HEK293 (cell line): ENCODE results near the gene B3GLCT.

Source experiments
- GLIS2 ChIP-seq: fragments of 450-650 bp; formaldehyde crosslinking; IDR thresholded peaks from 2 replicates; pipeline ENCODE4 v1.5.1; 2016; ENCODE audit warnings: missing biosample characterization, missing genetic modification characterization
- KLF9 ChIP-seq: fragments of 450-650 bp; formaldehyde crosslinking; IDR thresholded peaks from 2 replicates; pipeline ENCODE4 v1.5.1; 2016; ENCODE audit warnings: missing biosample characterization, missing genetic modification characterization, low read depth
- ZBTB1 ChIP-seq: fragments of 450-650 bp; formaldehyde crosslinking; IDR thresholded peaks from 2 replicates; pipeline ENCODE4 v1.5.1; 2016; ENCODE audit warnings: missing biosample characterization, missing genetic modification characterization
- ZBTB48 ChIP-seq: fragments of 450-650 bp; formaldehyde crosslinking; IDR thresholded peaks from 2 replicates; pipeline ENCODE4 v1.5.1; 2016; ENCODE audit warnings: missing biosample characterization, missing genetic modification characterization
- ZEB2 ChIP-seq: fragments of 450-650 bp; formaldehyde crosslinking; IDR thresholded peaks from 2 replicates; pipeline ENCODE4 v1.5.1; 2016; ENCODE audit warnings: missing biosample characterization, missing genetic modification characterization
- ZFP37 ChIP-seq: fragments of 450-650 bp; formaldehyde crosslinking; IDR thresholded peaks from 2 replicates; pipeline ENCODE4 v1.5.1; 2016; ENCODE audit warnings: missing biosample characterization, missing genetic modification characterization
- ZNF202 ChIP-seq: fragments of 450-650 bp; formaldehyde crosslinking; IDR thresholded peaks from 2 replicates; pipeline ENCODE4 v1.5.1; 2016; ENCODE audit warnings: missing biosample characterization, missing genetic modification characterization, borderline replicate concordance
- ZNF23 ChIP-seq: fragments of 450-650 bp; formaldehyde crosslinking; IDR thresholded peaks from 2 replicates; pipeline ENCODE4 v1.5.1; 2016; ENCODE audit warnings: missing biosample characterization, missing genetic modification characterization, borderline replicate concordance
- ZNF404 ChIP-seq: fragments of 450-650 bp; formaldehyde crosslinking; IDR thresholded peaks from 2 replicates; pipeline ENCODE4 v1.5.1; 2017; ENCODE audit warnings: missing biosample characterization, missing genetic modification characterization
- ZNF416 ChIP-seq: fragments of 450-650 bp; formaldehyde crosslinking; IDR thresholded peaks from 2 replicates; pipeline ENCODE4 v1.5.1; 2016; ENCODE audit warnings: missing biosample characterization, missing genetic modification characterization
- ZNF48 ChIP-seq: fragments of 450-650 bp; formaldehyde crosslinking; IDR thresholded peaks from 2 replicates; pipeline ENCODE4 v1.5.1; 2016; ENCODE audit warnings: missing biosample characterization, missing genetic modification characterization
- ZNF510 ChIP-seq: fragments of 450-650 bp; formaldehyde crosslinking; IDR thresholded peaks from 2 replicates; pipeline ENCODE4 v1.5.1; 2018; ENCODE audit warnings: mild to moderate bottlenecking, missing genetic modification characterization, missing biosample characterization; ENCODE audit not compliant: insufficient replicate concordance
- ZNF521 ChIP-seq: fragments of 450-650 bp; formaldehyde crosslinking; IDR thresholded peaks from 2 replicates; pipeline ENCODE4 v1.5.1; 2017; ENCODE audit warnings: missing biosample characterization, mild to moderate bottlenecking, missing genetic modification characterization
- ZNF585B ChIP-seq: fragments of 450-650 bp; formaldehyde crosslinking; IDR thresholded peaks from 2 replicates; pipeline ENCODE4 v1.5.1; 2016; ENCODE audit warnings: missing biosample characterization, missing genetic modification characterization
- ZNF654 ChIP-seq: fragments of 450-650 bp; formaldehyde crosslinking; IDR thresholded peaks from 2 replicates; pipeline ENCODE4 v1.5.1; 2016; ENCODE audit warnings: low read depth, missing biosample characterization, missing genetic modification characterization
- ZNF658 ChIP-seq: fragments of 450-650 bp; formaldehyde crosslinking; IDR thresholded peaks from 2 replicates; pipeline ENCODE4; 2016; ENCODE audit warnings: missing biosample characterization, missing genetic modification characterization
- ZNF768 ChIP-seq: fragments of 450-650 bp; formaldehyde crosslinking; IDR thresholded peaks from 2 replicates; pipeline ENCODE4 v1.5.1; 2018; ENCODE audit warnings: missing biosample characterization, mild to moderate bottlenecking, missing genetic modification characterization
- ZNF843 ChIP-seq: fragments of 450-650 bp; formaldehyde crosslinking; IDR thresholded peaks from 2 replicates; pipeline ENCODE4 v1.5.1; 2016; ENCODE audit warnings: missing biosample characterization, missing genetic modification characterization
- ZSCAN16 ChIP-seq: fragments of 450-650 bp; formaldehyde crosslinking; IDR thresholded peaks from 2 replicates; pipeline ENCODE4 v1.5.1; 2016; ENCODE audit warnings: missing biosample characterization, missing genetic modification characterization
- TF ChIP-seq, protein P1 (sequence below): fragments of 450-650 bp; formaldehyde crosslinking; IDR thresholded peaks from 2 replicates; pipeline ENCODE4 v1.5.1; 2016; ENCODE audit warnings: missing biosample characterization, missing genetic modification characterization
- TF ChIP-seq, protein P2 (sequence below): fragments of 450-650 bp; formaldehyde crosslinking; IDR thresholded peaks from 2 replicates; pipeline ENCODE4 v1.5.1; 2016; ENCODE audit warnings: missing biosample characterization, missing genetic modification characterization
- TF ChIP-seq, protein P3 (sequence below): fragments of 450-650 bp; formaldehyde crosslinking; IDR thresholded peaks from 2 replicates; pipeline ENCODE4 v1.5.1; 2016; ENCODE audit warnings: missing biosample characterization, missing genetic modification characterization
- TF ChIP-seq, protein P4 (sequence below): fragments of 450-650 bp; formaldehyde crosslinking; IDR thresholded peaks from 2 replicates; pipeline ENCODE4 v1.5.1; 2016; ENCODE audit warnings: missing biosample characterization, missing genetic modification characterization, borderline replicate concordance
- TF ChIP-seq, protein P5 (sequence below): fragments of 450-650 bp; formaldehyde crosslinking; IDR thresholded peaks from 2 replicates; pipeline ENCODE4 v1.5.1; 2017; ENCODE audit warnings: missing biosample characterization, mild to moderate bottlenecking, missing genetic modification characterization, moderate library complexity

The B3GLCT gene

DNA sequence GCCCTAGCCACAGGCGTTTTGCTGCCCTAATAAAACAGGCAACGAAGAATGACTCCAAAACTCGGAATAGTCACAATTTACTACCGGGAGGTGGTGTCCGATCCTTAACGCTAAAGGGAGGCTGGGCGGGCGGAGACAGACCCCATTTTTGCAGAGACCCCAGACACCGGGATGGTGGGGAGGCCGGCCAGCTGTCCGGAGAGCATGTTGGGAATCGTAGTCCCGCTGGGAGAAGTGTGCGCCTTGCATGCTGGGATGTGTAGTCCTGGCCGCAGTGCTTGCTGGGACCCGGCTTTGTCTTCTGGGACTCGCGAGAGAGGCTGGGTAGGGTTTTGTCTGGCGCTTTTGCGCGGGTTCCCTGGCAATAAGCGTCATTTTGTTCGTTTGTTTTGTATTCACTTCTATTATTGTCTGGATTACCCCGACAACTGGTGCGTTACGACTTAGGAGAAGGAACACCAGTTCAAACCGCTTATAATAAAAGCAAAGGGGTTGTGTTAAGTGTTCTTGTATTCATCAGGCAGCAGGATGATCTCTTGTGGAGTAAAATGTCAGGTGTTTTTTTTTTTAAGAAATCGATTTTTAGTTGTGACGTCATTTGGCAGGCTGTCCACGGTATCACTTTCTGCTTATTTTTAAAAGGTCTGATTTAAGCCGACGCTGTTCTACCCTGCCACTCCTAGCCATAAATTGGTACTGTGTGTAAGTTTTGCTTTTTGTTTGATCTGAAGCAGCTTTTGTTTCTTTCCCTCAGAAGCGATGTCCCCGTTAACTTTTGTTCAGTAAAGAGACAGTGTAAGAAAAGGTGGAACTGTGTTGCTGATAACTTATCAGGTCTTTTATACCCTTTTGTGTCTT, 37.4 kb upstream of the B3GLCT start (continued):
- no peak for TF ChIP-seq ZNF404
- peak; percentile 64 for TF ChIP-seq ZBTB48 (tag by site-specific recombination)
- no peak for TF ChIP-seq ZNF48 (tag by site-specific recombination)
- TF ChIP-seq ZSCAN16 (tag by site-specific recombination), result no peak
- TF ChIP-seq ZNF23 (tag by site-specific recombination), result no peak
- TF ChIP-seq, protein P1, sequence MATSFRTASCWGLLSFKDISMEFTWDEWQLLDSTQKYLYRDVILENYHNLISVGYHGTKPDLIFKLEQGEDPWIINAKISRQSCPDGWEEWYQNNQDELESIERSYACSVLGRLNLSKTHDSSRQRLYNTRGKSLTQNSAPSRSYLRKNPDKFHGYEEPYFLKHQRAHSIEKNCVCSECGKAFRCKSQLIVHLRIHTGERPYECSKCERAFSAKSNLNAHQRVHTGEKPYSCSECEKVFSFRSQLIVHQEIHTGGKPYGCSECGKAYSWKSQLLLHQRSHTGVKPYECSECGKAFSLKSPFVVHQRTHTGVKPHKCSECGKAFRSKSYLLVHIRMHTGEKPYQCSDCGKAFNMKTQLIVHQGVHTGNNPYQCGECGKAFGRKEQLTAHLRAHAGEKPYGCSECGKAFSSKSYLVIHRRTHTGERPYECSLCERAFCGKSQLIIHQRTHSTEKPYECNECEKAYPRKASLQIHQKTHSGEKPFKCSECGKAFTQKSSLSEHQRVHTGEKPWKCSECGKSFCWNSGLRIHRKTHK (tag by site-specific recombination), result no peak
- TF ChIP-seq ZBTB1, result no peak
- TF ChIP-seq, protein P2, sequence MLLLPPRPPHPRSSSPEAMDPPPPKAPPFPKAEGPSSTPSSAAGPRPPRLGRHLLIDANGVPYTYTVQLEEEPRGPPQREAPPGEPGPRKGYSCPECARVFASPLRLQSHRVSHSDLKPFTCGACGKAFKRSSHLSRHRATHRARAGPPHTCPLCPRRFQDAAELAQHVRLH (tag by site-specific recombination), result peak; percentile 68; the same call in 1 of the 2 replicates
- TF ChIP-seq, protein P3, sequence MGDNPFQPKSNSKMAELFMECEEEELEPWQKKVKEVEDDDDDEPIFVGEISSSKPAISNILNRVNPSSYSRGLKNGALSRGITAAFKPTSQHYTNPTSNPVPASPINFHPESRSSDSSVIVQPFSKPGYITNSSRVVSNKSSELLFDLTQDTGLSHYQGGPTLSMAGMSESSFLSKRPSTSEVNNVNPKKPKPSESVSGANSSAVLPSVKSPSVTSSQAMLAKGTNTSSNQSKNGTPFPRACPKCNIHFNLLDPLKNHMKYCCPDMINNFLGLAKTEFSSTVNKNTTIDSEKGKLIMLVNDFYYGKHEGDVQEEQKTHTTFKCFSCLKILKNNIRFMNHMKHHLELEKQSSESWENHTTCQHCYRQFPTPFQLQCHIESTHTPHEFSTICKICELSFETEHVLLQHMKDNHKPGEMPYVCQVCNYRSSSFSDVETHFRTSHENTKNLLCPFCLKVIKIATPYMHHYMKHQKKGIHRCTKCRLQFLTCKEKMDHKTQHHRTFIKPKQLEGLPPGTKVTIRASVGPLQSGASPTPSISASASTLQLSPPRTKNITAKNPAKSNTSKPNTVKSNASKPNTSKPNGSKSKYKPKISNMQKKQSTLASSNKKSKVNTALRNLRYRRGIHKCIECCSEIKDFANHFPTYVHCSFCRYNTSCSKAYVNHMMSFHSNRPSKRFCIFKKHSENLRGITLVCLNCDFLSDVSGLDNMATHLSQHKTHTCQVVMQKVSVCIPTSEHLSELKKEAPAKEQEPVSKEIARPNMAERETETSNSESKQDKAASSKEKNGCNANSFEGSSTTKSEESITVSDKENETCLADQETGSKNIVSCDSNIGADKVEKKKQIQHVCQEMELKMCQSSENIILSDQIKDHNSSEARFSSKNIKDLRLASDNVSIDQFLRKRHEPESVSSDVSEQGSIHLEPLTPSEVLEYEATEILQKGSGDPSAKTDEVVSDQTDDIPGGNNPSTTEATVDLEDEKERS (tag by site-specific recombination), result no peak
- no peak for TF ChIP-seq ZFP37 (tag by site-specific recombination)
- no peak for TF ChIP-seq ZNF510
- TF ChIP-seq ZEB2 (tag by site-specific recombination), result peak; percentile 66; the same call in 1 of the 2 replicates
- TF ChIP-seq KLF9 (tag by site-specific recombination), result 0 out of 2 replicates have a peak, but pooled peaks have one; percentile 6
- TF ChIP-seq GLIS2 (tag by site-specific recombination), result no peak
- TF ChIP-seq, protein P4, sequence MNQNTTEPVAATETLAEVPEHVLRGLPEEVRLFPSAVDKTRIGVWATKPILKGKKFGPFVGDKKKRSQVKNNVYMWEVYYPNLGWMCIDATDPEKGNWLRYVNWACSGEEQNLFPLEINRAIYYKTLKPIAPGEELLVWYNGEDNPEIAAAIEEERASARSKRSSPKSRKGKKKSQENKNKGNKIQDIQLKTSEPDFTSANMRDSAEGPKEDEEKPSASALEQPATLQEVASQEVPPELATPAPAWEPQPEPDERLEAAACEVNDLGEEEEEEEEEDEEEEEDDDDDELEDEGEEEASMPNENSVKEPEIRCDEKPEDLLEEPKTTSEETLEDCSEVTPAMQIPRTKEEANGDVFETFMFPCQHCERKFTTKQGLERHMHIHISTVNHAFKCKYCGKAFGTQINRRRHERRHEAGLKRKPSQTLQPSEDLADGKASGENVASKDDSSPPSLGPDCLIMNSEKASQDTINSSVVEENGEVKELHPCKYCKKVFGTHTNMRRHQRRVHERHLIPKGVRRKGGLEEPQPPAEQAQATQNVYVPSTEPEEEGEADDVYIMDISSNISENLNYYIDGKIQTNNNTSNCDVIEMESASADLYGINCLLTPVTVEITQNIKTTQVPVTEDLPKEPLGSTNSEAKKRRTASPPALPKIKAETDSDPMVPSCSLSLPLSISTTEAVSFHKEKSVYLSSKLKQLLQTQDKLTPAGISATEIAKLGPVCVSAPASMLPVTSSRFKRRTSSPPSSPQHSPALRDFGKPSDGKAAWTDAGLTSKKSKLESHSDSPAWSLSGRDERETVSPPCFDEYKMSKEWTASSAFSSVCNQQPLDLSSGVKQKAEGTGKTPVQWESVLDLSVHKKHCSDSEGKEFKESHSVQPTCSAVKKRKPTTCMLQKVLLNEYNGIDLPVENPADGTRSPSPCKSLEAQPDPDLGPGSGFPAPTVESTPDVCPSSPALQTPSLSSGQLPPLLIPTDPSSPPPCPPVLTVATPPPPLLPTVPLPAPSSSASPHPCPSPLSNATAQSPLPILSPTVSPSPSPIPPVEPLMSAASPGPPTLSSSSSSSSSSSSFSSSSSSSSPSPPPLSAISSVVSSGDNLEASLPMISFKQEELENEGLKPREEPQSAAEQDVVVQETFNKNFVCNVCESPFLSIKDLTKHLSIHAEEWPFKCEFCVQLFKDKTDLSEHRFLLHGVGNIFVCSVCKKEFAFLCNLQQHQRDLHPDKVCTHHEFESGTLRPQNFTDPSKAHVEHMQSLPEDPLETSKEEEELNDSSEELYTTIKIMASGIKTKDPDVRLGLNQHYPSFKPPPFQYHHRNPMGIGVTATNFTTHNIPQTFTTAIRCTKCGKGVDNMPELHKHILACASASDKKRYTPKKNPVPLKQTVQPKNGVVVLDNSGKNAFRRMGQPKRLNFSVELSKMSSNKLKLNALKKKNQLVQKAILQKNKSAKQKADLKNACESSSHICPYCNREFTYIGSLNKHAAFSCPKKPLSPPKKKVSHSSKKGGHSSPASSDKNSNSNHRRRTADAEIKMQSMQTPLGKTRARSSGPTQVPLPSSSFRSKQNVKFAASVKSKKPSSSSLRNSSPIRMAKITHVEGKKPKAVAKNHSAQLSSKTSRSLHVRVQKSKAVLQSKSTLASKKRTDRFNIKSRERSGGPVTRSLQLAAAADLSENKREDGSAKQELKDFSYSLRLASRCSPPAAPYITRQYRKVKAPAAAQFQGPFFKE (tag by site-specific recombination), result no peak
- TF ChIP-seq ZNF521, result no peak
- no peak for TF ChIP-seq ZNF585B
- TF ChIP-seq ZNF416 (tag by site-specific recombination), result no peak
- no peak for TF ChIP-seq ZNF658 (tag by site-specific recombination)
- TF ChIP-seq, protein P5, sequence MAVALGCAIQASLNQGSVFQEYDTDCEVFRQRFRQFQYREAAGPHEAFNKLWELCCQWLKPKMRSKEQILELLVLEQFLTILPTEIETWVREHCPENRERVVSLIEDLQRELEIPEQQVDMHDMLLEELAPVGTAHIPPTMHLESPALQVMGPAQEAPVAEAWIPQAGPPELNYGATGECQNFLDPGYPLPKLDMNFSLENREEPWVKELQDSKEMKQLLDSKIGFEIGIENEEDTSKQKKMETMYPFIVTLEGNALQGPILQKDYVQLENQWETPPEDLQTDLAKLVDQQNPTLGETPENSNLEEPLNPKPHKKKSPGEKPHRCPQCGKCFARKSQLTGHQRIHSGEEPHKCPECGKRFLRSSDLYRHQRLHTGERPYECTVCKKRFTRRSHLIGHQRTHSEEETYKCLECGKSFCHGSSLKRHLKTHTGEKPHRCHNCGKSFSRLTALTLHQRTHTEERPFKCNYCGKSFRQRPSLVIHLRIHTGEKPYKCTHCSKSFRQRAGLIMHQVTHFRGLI, result 0 out of 2 replicates have a peak, but pooled peaks have one; percentile 19
- no peak for TF ChIP-seq ZNF768 (tag by site-specific recombination)
- 0 out of 2 replicates have a peak, but pooled peaks have one; percentile 42 for TF ChIP-seq ZNF843 (tag by site-specific recombination)
- TF ChIP-seq ZNF202, result no peak
- peak; percentile 14; the same call in 1 of the 2 replicates for TF ChIP-seq ZNF654 (tag by site-specific recombination)
